Body of pancreas (tissue), 4 donors: Measurements from ENCODE around the gene PSD2.

Experiments
- CTCF ChIP-seq, 7 experiments: fragments of 450-650 bp in 4 of 7; fragments of 200-600 bp in 3 of 7; sonication (generic) in 3 of 7; IDR thresholded peaks; one replicate each; pipeline ENCODE4 v1.5.1; 2016 to 2019; ENCODE audit warnings: antibody characterized with exemption in 7 of 7
- POLR2A ChIP-seq, 3 donors: fragments of 450-650 bp; IDR thresholded peaks; one replicate each; pipeline ENCODE4 v1.6.1; 2016; ENCODE audit warnings: antibody characterized with exemption in 3 of 3, mild to moderate bottlenecking in 2 of 3

- TF ChIP-seq POLR2A (IDR thresholded peaks at IDR 0.05) (no peak), CTCF (IDR thresholded peaks at IDR 0.05) (no peak)
These were observed 53.0 kb downstream of the PSD2 start for GRCh38 chr5:139848508-139849100.
